ENCODE data around the gene CRHR1.
"Not testable (repeated sequence)": the region's sequence is repeated elsewhere in the genome, so short reads cannot be mapped to it uniquely, and the experiment has no call there.

DNA sequence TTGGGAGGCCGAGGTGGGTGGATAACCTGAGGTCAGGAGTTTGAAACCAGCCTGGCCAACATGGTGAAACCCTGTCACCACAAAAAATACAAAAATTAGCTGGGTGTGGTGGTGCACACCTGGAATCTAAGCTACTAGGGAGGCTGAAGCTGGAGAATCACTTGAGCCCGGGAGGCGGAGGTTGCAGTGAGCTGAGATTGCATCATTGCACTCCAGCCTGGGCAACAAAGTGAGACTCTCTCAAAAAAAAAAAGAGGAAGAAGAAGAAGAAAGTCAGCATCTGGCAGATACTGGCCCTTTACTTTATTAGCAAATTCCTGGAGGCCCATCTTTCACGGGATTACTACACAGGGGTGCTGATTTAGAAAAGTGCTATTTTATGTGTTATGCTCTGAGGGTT lies 39.3 kb upstream of the CRHR1 start:
- TF ChIP-seq, protein P1, sequence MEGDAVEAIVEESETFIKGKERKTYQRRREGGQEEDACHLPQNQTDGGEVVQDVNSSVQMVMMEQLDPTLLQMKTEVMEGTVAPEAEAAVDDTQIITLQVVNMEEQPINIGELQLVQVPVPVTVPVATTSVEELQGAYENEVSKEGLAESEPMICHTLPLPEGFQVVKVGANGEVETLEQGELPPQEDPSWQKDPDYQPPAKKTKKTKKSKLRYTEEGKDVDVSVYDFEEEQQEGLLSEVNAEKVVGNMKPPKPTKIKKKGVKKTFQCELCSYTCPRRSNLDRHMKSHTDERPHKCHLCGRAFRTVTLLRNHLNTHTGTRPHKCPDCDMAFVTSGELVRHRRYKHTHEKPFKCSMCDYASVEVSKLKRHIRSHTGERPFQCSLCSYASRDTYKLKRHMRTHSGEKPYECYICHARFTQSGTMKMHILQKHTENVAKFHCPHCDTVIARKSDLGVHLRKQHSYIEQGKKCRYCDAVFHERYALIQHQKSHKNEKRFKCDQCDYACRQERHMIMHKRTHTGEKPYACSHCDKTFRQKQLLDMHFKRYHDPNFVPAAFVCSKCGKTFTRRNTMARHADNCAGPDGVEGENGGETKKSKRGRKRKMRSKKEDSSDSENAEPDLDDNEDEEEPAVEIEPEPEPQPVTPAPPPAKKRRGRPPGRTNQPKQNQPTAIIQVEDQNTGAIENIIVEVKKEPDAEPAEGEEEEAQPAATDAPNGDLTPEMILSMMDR (IDR thresholded peaks at IDR 0.05; ENCODE audit: borderline replicate concordance, extremely low read depth, low read length, poor library complexity, severe bottlenecking) = not testable (repeated sequence)
- TF ChIP-seq EZH2 (IDR thresholded peaks at IDR 0.05; ENCODE audit: borderline replicate concordance, low read depth, low read length, severe bottlenecking) = not testable (repeated sequence)
